Measurements from ENCODE around the gene FNDC5. TPM values are rescaled to one million over a fixed set of nuclear protein-coding genes. Genes with fewer than 3 reads are reported as not detected.

Gene FNDC5
- total RNA-seq, 2 donors from 2014 or later = 0.45 to 0.64 TPM

GRCh38 chr1:32831878-32832277 is 38.8 kb downstream of the FNDC5 start:
- no peaks in the 10 kb centered on the region for H3K9me3 ChIP-seq
- H3K27me3 ChIP-seq = no peaks in the 10 kb centered on the region
- no peak overlapping the region for H3K4me3 ChIP-seq
- no peak for TF ChIP-seq CTCF (IDR thresholded peaks at IDR 0.05)
- DNase-seq = no peak
- H3K4me1 ChIP-seq = no peaks in the 10 kb centered on the region
- no peak overlapping the region for H3K9ac ChIP-seq (ENCODE audit: low read depth in 2 of 2, low read length in 2 of 2)
- peaks cover 9% of the 10 kb centered on the region for H3K36me3 ChIP-seq
- no peak overlapping the region for H3K27ac ChIP-seq
- intact Hi-C loops (cut with DNase I) = no loop called here

DNA sequence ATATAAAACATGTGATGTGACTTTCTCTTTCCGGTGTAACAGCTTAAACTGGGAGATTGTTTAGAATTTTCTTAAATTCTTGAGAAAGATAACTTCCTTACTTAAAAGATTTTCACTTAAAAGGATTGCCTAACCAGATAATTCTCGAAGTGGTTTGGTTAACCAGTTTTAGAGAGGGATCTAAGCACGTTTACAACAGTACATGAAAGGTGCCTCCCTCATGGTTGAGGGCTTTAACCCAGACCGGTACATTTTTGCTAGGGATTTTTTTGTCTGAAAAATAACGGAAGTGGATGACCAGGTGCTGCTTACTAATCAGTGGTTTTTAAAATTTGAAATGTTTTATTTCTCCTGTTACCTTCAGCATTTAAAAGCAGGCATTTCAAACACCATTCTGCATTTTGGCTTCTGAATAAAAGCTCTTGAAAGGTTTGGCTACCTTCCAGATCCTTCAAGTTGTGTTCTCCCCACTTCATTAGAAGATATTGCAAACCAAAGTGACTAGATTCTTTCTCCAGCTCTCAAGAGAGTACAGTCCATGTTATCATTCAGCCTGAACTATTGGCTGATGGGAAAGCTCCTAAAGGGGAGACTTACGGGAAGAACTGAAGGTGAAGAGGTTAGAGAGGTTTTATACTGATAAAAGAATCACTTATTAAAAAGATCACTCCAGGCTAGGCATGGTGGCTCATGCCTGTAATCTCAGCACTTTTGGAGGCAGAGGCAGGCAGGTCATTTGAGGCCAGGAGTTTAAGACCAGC is 40.4 kb downstream of the FNDC5 start:
- intact Hi-C loops (cut with DNase I) = no loop called here
- Histone ChIP-seq H3K27me3 (no peaks in the 10 kb centered on the region), H3K9me3 (no peaks in the 10 kb centered on the region), H3K4me1 (no peaks in the 10 kb centered on the region), H3K4me3 (no peak overlapping the region), H3K36me3 (peaks cover 7% of the 10 kb centered on the region), H3K9ac (ENCODE audit: low read depth in 2 of 2, low read length in 2 of 2) (no peak overlapping the region), H3K27ac (no peak overlapping the region)
- no peak for DNase-seq
- no peak for TF ChIP-seq CTCF (IDR thresholded peaks at IDR 0.05)

DNA sequence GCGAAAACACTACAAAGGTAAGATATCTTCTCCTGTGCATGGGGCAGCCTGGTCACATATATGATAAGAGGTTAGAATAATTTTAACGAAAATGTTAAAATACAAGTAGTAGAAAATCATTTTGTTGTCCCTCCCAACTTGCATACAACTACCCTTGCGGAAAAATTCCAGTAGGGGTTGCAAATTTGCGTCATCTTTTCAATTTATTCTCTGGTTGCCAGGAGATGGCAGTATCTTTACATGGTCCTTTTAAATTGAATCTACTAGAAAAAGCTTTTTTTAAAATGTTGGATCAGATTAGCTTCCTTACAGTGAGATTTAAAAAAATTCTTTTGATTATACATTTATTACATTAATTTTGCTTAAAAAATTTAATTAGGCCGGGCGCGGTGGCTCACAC is 42.4 kb downstream of the FNDC5 start:
- H3K36me3 ChIP-seq = peaks cover 7% of the 10 kb centered on the region
- no peak for TF ChIP-seq CTCF (IDR thresholded peaks at IDR 0.05)
- H3K27me3 ChIP-seq = no peaks in the 10 kb centered on the region
- H3K27ac ChIP-seq = no peak overlapping the region
- DNase-seq = no peak
- H3K9me3 ChIP-seq = no peaks in the 10 kb centered on the region
- intact Hi-C loops (cut with DNase I) = loop anchor here (10.0 kb wide), 1 partner anchor 46 kb away; the partner anchor contains the start of gene FNDC5
- no peaks in the 10 kb centered on the region for H3K4me1 ChIP-seq
- H3K9ac ChIP-seq (ENCODE audit: low read depth in 2 of 2, low read length in 2 of 2) = no peak overlapping the region
- H3K4me3 ChIP-seq = no peak overlapping the region

DNA sequence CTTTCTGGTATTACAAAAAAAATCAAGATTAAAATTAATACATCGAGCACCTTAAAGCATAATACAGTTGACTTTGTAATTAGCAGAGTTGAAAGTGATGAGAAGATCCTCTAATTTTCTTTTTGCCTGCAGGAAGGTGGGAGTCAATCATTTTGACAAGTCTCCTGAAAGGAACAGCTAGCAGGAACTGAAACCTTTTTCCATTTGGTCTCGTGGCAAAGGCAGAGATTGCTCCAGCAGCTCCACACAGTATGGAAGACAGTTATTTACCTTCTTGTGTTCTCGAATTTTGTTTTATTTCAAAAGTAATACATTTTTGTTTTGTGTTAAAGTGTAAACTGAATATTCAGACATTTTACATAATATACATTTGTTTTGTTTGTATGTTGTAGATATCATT is 45.5 kb downstream of the FNDC5 start:
- H3K27me3 ChIP-seq = no peaks in the 10 kb centered on the region
- H3K4me3 ChIP-seq = no peak overlapping the region
- no peaks in the 10 kb centered on the region for H3K9me3 ChIP-seq
- peaks cover 7% of the 10 kb centered on the region for H3K36me3 ChIP-seq
- TF ChIP-seq CTCF (IDR thresholded peaks at IDR 0.05) = no peak
- no peak overlapping the region for H3K9ac ChIP-seq (ENCODE audit: low read depth in 2 of 2, low read length in 2 of 2)
- intact Hi-C loops (cut with DNase I) = loop anchor here (10.0 kb wide), 1 partner anchor 50 kb away; the partner anchor contains the start of gene FNDC5
- no peaks in the 10 kb centered on the region for H3K4me1 ChIP-seq
- H3K27ac ChIP-seq = no peak overlapping the region
- no peak for DNase-seq

DNA sequence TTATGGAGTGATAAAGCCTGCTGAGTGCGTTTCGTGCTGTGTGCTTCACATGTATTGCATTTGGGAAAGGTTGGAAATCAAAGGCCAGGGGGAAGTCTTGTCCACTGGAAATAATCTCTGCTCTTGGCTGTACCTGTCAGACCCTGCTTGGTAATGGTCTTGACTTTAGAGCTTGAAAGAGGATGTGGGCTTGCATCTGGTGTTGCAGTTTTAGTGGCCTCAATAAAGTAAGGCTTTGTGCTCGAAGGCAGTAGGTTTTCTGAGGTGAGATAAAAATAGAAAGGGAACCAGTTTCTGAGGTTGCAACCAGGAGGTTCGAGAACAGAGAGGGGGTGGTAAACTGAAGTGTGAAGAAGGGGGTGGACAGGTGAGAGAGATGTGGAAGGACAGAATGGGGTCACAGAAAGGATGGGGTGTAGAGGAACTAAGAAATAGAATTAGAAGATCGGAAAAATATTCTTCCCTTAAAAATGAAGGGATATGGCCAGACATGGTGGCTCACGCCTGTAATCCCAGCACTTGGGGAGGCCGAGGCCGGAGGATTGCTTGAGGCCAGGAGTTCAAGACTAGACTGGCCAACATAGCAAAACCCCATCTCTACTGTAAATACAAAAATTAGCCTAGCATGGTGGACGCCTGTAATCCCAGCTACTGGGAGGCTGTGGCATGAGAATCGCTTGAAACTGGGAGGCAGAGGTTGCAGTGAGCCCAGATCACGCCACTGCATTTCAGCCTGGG is 51.7 kb downstream of the FNDC5 start:
- peak; percentile 27 for DNase-seq
- peak overlapping the region; percentile 69 for H3K4me3 ChIP-seq
- no peaks in the 10 kb centered on the region for H3K27me3 ChIP-seq
- intact Hi-C loops (cut with DNase I) = no loop called here
- H3K27ac ChIP-seq = peak overlapping the region; percentile 94
- no peak for TF ChIP-seq CTCF (IDR thresholded peaks at IDR 0.05)
- H3K36me3 ChIP-seq = no peaks in the 10 kb centered on the region
- peaks cover 3% of the 10 kb centered on the region for H3K4me1 ChIP-seq
- peak overlapping the region; percentile 98 to 100 for H3K9ac ChIP-seq (ENCODE audit: low read depth in 2 of 2, low read length in 2 of 2)
- H3K9me3 ChIP-seq = no peaks in the 10 kb centered on the region
